Measurements from ENCODE around the gene HERPUD1.

Gene HERPUD1

DNA sequence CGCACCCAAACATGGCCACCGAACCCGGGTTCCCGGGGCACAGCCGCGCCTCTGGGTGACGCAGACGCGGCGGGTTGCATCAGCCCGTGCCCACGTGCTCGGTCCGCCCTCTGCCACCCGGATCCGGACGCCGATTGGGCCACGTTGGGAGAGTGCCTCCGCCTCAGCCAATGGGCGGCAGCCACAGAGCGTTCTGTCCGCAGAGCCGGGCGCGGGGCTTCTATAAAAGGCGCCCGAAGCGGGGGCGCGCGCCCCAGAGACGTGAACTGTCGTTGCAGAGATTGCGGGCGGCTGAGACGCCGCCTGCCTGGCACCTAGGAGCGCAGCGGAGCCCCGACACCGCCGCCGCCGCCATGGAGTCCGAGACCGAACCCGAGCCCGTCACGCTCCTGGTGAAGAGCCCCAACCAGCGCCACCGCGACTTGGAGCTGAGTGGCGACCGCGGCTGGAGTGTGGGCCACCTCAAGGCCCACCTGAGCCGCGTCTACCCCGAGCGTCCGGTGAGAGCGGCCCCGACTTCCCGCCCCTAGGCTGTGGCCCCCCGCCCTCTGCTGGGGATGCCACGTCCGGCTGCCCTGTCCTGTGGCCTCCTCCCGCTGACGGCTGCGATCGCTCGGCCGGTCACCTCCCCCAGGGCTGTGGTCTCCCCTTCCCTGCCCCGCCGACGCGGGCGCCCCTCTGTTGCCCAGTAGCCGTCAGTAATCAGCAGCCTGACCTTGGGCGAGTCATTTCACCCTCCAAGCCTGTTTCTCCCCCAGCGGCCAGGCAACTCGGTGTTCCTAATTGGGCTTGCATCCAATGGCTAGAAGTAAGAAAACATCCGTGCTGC lies at the start of gene HERPUD1 (continued):
- no peak for TF ChIP-seq ZNF350 (tag by site-specific recombination; IDR thresholded peaks at IDR 0.05)
- TF ChIP-seq, protein P1, sequence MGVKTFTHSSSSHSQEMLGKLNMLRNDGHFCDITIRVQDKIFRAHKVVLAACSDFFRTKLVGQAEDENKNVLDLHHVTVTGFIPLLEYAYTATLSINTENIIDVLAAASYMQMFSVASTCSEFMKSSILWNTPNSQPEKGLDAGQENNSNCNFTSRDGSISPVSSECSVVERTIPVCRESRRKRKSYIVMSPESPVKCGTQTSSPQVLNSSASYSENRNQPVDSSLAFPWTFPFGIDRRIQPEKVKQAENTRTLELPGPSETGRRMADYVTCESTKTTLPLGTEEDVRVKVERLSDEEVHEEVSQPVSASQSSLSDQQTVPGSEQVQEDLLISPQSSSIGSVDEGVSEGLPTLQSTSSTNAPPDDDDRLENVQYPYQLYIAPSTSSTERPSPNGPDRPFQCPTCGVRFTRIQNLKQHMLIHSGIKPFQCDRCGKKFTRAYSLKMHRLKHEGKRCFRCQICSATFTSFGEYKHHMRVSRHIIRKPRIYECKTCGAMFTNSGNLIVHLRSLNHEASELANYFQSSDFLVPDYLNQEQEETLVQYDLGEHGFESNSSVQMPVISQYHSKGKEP (tag by site-specific recombination; IDR thresholded peaks at IDR 0.05), result no peak; the same call in 1 of the 2 replicates
- TF ChIP-seq ZSCAN16 (tag by site-specific recombination; IDR thresholded peaks at IDR 0.05), result no peak
- TF ChIP-seq, protein P2, sequence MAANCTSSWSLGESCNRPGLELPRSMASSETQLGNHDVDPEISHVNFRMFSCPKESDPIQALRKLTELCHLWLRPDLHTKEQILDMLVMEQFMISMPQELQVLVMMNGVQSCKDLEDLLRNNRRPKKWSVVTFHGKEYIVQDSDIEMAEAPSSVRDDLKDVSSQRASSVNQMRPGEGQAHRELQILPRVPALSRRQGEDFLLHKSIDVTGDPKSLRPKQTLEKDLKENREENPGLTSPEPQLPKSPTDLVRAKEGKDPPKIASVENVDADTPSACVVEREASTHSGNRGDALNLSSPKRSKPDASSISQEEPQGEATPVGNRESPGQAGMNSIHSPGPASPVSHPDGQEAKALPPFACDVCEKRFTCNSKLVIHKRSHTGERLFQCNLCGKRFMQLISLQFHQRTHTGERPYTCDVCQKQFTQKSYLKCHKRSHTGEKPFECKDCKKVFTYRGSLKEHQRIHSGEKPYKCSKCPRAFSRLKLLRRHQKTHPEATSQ (tag by site-specific recombination; IDR thresholded peaks at IDR 0.05), result peak; percentile 41; the same call in 1 of the 2 replicates
- TF ChIP-seq ZNF169 (tag by site-specific recombination; IDR thresholded peaks at IDR 0.05), result peak; percentile 71; the same call in 1 of the 2 replicates
- TF ChIP-seq, protein P3, sequence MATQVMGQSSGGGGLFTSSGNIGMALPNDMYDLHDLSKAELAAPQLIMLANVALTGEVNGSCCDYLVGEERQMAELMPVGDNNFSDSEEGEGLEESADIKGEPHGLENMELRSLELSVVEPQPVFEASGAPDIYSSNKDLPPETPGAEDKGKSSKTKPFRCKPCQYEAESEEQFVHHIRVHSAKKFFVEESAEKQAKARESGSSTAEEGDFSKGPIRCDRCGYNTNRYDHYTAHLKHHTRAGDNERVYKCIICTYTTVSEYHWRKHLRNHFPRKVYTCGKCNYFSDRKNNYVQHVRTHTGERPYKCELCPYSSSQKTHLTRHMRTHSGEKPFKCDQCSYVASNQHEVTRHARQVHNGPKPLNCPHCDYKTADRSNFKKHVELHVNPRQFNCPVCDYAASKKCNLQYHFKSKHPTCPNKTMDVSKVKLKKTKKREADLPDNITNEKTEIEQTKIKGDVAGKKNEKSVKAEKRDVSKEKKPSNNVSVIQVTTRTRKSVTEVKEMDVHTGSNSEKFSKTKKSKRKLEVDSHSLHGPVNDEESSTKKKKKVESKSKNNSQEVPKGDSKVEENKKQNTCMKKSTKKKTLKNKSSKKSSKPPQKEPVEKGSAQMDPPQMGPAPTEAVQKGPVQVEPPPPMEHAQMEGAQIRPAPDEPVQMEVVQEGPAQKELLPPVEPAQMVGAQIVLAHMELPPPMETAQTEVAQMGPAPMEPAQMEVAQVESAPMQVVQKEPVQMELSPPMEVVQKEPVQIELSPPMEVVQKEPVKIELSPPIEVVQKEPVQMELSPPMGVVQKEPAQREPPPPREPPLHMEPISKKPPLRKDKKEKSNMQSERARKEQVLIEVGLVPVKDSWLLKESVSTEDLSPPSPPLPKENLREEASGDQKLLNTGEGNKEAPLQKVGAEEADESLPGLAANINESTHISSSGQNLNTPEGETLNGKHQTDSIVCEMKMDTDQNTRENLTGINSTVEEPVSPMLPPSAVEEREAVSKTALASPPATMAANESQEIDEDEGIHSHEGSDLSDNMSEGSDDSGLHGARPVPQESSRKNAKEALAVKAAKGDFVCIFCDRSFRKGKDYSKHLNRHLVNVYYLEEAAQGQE (tag by site-specific recombination; IDR thresholded peaks at IDR 0.05), result no peak
- TF ChIP-seq ZNF311 (tag by site-specific recombination; IDR thresholded peaks at IDR 0.05; ENCODE audit: borderline replicate concordance), result no peak
- TF ChIP-seq ZNF2 (tag by site-specific recombination; IDR thresholded peaks at IDR 0.05), result peak; percentile 26; the same call in 1 of the 2 replicates
- TF ChIP-seq ZNF510 (tag by site-specific recombination; IDR thresholded peaks at IDR 0.05; ENCODE audit: insufficient replicate concordance), result no peak
- no peak for TF ChIP-seq ZNF670 (tag by site-specific recombination; IDR thresholded peaks at IDR 0.05; ENCODE audit: low read depth)
- no peak for TF ChIP-seq TCF7L2 (IDR thresholded peaks at IDR 0.05; ENCODE audit: borderline replicate concordance, low read depth, low read length)
- TF ChIP-seq ZNF626 (tag by site-specific recombination; IDR thresholded peaks at IDR 0.05), result no peak
- TF ChIP-seq ZNF133 (tag by site-specific recombination; IDR thresholded peaks at IDR 0.05), result no peak
- TF ChIP-seq ZBTB7A (tag by site-specific recombination; IDR thresholded peaks at IDR 0.05; ENCODE audit: low read depth), result no peak
- TF ChIP-seq, protein P4, sequence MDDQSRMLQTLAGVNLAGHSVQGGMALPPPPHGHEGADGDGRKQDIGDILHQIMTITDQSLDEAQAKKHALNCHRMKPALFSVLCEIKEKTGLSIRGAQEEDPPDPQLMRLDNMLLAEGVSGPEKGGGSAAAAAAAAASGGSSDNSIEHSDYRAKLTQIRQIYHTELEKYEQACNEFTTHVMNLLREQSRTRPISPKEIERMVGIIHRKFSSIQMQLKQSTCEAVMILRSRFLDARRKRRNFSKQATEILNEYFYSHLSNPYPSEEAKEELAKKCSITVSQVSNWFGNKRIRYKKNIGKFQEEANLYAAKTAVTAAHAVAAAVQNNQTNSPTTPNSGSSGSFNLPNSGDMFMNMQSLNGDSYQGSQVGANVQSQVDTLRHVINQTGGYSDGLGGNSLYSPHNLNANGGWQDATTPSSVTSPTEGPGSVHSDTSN (CRISPR knock-in tag; IDR thresholded peaks at IDR 0.05), result 0 out of 2 replicates have a peak, but pooled peaks have one; percentile 27
- TF ChIP-seq BCL11A (tag by site-specific recombination; IDR thresholded peaks at IDR 0.05; ENCODE audit: low read depth), result no peak
- no peak for TF ChIP-seq ZSCAN30 (tag by site-specific recombination; IDR thresholded peaks at IDR 0.05)
- TF ChIP-seq ZNF555 (tag by site-specific recombination; conservative IDR thresholded peaks at IDR 0.05), result no peak
- TF ChIP-seq ZNF214 (tag by site-specific recombination; IDR thresholded peaks at IDR 0.05; ENCODE audit: borderline replicate concordance), result no peak
- TF ChIP-seq SCRT1 (tag by site-specific recombination; IDR thresholded peaks at IDR 0.05; ENCODE audit: borderline replicate concordance), result no peak
- no peak for TF ChIP-seq ZIC2 (tag by site-specific recombination; IDR thresholded peaks at IDR 0.05)
- no peak for TF ChIP-seq WT1 (tag by site-specific recombination; IDR thresholded peaks at IDR 0.05)
- peak; percentile 60 for TF ChIP-seq ZBTB17 (tag by site-specific recombination; IDR thresholded peaks at IDR 0.05)
- TF ChIP-seq KLF16 (tag by site-specific recombination; IDR thresholded peaks at IDR 0.05), result peak; percentile 60; the same call in 1 of the 2 replicates
- TF ChIP-seq ZNF19 (tag by site-specific recombination; IDR thresholded peaks at IDR 0.05; ENCODE audit: low read depth), result no peak
- TF ChIP-seq, protein P5, sequence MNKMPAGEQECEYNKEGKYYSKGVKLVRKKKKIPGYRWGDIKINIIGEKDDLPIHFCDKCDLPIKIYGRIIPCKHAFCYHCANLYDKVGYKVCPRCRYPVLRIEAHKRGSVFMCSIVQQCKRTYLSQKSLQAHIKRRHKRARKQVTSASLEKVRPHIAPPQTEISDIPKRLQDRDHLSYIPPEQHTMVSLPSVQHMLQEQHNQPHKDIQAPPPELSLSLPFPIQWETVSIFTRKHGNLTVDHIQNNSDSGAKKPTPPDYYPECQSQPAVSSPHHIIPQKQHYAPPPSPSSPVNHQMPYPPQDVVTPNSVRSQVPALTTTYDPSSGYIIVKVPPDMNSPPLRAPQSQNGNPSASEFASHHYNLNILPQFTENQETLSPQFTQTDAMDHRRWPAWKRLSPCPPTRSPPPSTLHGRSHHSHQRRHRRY (tag by site-specific recombination; IDR thresholded peaks at IDR 0.05), result no peak
- no peak for TF ChIP-seq REPIN1 (tag by site-specific recombination; IDR thresholded peaks at IDR 0.05; ENCODE audit: low read depth)
- peak; percentile 24; the same call in 1 of the 2 replicates for TF ChIP-seq ZNF677 (tag by site-specific recombination; IDR thresholded peaks at IDR 0.05)
- 0 out of 2 replicates have a peak, but pooled peaks have one; percentile 28 for TF ChIP-seq ZFP37 (tag by site-specific recombination; IDR thresholded peaks at IDR 0.05)
- TF ChIP-seq GFI1B (tag by site-specific recombination; IDR thresholded peaks at IDR 0.05), result peak; percentile 73; the same call in 1 of the 2 replicates

Data from HEK293 (cell line).